ENCODE data around the gene NFIC. TPM values are rescaled to one million over a fixed set of nuclear protein-coding genes. Genes with fewer than 3 reads are reported as not detected.

Gene NFIC
- total and polyA plus RNA-seq, 4 donors, result 12.8 to 100 (median 75.1) TPM

DNA sequence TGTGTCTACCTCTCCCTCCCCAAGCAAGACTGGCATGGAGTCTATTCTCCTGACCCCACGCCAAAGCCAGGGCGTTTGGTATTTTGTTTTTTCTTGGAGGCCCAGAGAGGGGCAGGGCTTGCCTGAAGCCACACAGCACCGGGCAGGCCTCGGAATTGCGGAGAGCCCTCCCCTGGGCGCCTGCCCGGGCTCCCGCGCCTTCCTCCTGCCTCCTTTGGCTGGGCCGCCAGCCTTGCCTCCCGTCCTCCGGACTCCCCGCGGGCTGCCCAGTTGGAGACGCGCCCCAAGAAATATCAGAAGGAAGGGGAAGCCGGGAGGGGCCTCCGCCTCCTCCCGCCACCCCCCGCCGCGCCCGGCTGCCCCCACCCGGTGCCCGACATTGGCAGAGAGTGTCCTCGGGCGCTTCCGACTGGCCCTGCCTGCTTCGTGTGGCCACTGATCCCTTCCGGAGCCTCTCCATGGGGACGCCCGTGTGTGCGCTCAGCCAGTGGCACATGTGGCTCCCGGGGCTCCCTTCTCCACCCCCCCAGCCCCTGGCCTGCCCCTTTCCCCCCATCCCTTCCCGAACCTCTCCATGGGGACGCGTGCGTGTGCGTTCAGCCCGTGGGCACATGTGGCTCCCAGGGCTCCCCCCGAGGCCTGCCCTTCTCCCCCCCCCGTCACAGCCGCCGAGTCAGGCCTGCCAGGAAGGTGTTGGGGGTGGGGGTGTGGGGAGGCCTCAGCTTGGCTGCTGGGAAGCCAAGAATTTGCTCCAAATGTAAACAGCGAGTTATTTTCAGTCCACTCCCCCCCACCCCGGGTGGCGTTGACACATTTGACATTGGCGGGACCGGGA is 37.3 kb downstream of the NFIC start:
- TF ChIP-seq HNF4G (IDR thresholded peaks at IDR 0.05) (no peak), YY1 (IDR thresholded peaks at IDR 0.05) (no peak), HNF4A (conservative IDR thresholded peaks at IDR 0.05) (peak; percentile 36 to 67), TAF1 (conservative IDR thresholded peaks at IDR 0.05) (no peak), EGR1 (IDR thresholded peaks at IDR 0.05; ENCODE audit: low read depth in 2 of 2) (peak; percentile 25 to 32), FOXA1 (IDR thresholded peaks at IDR 0.05) (peak; percentile 67), RXRA (IDR thresholded peaks at IDR 0.05) (peak; percentile 69 to 80), RAD21 (IDR thresholded peaks at IDR 0.05) (peak; percentile 44 to 50), FOXA2 (IDR thresholded peaks at IDR 0.05) (peak; percentile 68), GABPA (IDR thresholded peaks at IDR 0.05 in 1 of 2, conservative IDR thresholded peaks at IDR 0.05 in 1 of 2) (no peak), SP1 (IDR thresholded peaks at IDR 0.05) (peak; percentile 78), JUND (IDR thresholded peaks at IDR 0.05) (peak in 1 of 2 donors; percentile 36), NR2F2 (IDR thresholded peaks at IDR 0.05) (no peak)
- TF ChIP-seq, protein P1, sequence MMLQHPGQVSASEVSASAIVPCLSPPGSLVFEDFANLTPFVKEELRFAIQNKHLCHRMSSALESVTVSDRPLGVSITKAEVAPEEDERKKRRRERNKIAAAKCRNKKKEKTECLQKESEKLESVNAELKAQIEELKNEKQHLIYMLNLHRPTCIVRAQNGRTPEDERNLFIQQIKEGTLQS (IDR thresholded peaks at IDR 0.05), result no peak
- TF ChIP-seq, protein P2, sequence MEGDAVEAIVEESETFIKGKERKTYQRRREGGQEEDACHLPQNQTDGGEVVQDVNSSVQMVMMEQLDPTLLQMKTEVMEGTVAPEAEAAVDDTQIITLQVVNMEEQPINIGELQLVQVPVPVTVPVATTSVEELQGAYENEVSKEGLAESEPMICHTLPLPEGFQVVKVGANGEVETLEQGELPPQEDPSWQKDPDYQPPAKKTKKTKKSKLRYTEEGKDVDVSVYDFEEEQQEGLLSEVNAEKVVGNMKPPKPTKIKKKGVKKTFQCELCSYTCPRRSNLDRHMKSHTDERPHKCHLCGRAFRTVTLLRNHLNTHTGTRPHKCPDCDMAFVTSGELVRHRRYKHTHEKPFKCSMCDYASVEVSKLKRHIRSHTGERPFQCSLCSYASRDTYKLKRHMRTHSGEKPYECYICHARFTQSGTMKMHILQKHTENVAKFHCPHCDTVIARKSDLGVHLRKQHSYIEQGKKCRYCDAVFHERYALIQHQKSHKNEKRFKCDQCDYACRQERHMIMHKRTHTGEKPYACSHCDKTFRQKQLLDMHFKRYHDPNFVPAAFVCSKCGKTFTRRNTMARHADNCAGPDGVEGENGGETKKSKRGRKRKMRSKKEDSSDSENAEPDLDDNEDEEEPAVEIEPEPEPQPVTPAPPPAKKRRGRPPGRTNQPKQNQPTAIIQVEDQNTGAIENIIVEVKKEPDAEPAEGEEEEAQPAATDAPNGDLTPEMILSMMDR (IDR thresholded peaks at IDR 0.05; ENCODE audit: low read depth, low read length, missing input control), result no peak
- TF ChIP-seq, protein P3, sequence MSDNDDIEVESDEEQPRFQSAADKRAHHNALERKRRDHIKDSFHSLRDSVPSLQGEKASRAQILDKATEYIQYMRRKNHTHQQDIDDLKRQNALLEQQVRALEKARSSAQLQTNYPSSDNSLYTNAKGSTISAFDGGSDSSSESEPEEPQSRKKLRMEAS (IDR thresholded peaks at IDR 0.05), result peak; percentile 59
- TF ChIP-seq, protein P4, sequence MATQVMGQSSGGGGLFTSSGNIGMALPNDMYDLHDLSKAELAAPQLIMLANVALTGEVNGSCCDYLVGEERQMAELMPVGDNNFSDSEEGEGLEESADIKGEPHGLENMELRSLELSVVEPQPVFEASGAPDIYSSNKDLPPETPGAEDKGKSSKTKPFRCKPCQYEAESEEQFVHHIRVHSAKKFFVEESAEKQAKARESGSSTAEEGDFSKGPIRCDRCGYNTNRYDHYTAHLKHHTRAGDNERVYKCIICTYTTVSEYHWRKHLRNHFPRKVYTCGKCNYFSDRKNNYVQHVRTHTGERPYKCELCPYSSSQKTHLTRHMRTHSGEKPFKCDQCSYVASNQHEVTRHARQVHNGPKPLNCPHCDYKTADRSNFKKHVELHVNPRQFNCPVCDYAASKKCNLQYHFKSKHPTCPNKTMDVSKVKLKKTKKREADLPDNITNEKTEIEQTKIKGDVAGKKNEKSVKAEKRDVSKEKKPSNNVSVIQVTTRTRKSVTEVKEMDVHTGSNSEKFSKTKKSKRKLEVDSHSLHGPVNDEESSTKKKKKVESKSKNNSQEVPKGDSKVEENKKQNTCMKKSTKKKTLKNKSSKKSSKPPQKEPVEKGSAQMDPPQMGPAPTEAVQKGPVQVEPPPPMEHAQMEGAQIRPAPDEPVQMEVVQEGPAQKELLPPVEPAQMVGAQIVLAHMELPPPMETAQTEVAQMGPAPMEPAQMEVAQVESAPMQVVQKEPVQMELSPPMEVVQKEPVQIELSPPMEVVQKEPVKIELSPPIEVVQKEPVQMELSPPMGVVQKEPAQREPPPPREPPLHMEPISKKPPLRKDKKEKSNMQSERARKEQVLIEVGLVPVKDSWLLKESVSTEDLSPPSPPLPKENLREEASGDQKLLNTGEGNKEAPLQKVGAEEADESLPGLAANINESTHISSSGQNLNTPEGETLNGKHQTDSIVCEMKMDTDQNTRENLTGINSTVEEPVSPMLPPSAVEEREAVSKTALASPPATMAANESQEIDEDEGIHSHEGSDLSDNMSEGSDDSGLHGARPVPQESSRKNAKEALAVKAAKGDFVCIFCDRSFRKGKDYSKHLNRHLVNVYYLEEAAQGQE (IDR thresholded peaks at IDR 0.05), result no peak
- TF ChIP-seq, protein P5, sequence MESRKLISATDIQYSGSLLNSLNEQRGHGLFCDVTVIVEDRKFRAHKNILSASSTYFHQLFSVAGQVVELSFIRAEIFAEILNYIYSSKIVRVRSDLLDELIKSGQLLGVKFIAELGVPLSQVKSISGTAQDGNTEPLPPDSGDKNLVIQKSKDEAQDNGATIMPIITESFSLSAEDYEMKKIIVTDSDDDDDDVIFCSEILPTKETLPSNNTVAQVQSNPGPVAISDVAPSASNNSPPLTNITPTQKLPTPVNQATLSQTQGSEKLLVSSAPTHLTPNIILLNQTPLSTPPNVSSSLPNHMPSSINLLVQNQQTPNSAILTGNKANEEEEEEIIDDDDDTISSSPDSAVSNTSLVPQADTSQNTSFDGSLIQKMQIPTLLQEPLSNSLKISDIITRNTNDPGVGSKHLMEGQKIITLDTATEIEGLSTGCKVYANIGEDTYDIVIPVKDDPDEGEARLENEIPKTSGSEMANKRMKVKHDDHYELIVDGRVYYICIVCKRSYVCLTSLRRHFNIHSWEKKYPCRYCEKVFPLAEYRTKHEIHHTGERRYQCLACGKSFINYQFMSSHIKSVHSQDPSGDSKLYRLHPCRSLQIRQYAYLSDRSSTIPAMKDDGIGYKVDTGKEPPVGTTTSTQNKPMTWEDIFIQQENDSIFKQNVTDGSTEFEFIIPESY (IDR thresholded peaks at IDR 0.05), result peak; percentile 34
- WGBS, result 14% methylated on average over 49 of the region's 49 CpGs
- Histone ChIP-seq H3K4me1 (ENCODE audit: control insufficient read depth in 4 of 4, insufficient read depth in 4 of 4, low read length in 3 of 4) (peaks cover 11 to 49% (median 27%) of the 10 kb centered on the region in 4 donors), H3K4me3 (ENCODE audit: low read depth in 1 of 3, low read length in 3 of 3) (peak overlapping the region in 2 of 3 donors; percentile 35 to 37), H3K9ac (ENCODE audit: low read depth in 1 of 2, low read length in 2 of 2) (peak overlapping the region; percentile 35 to 71), H3K36me3 (ENCODE audit: control insufficient read depth in 4 of 4, insufficient read depth in 3 of 4, low read depth in 1 of 4, low read length in 3 of 4) (no peaks in the 10 kb centered on the region), H3K27ac (ENCODE audit: low read depth in 1 of 2, low read length in 2 of 2) (peak overlapping the region; percentile 98 to 99), H3K9me3 (ENCODE audit: control insufficient read depth in 4 of 4, low read length in 3 of 4) (no peaks in the 10 kb centered on the region), H3K27me3 (ENCODE audit: control insufficient read depth in 4 of 4, insufficient read depth in 4 of 4, low read length in 3 of 4) (no peaks in the 10 kb centered on the region)
- DNase-seq (ENCODE audit: low spot score), result peak; percentile 55
